Measurements from ENCODE around the gene JAKMIP1.
"Not testable (repeated sequence)": the region's sequence is repeated elsewhere in the genome, so short reads cannot be mapped to it uniquely, and the experiment has no call there.

The JAKMIP1 gene

DNA sequence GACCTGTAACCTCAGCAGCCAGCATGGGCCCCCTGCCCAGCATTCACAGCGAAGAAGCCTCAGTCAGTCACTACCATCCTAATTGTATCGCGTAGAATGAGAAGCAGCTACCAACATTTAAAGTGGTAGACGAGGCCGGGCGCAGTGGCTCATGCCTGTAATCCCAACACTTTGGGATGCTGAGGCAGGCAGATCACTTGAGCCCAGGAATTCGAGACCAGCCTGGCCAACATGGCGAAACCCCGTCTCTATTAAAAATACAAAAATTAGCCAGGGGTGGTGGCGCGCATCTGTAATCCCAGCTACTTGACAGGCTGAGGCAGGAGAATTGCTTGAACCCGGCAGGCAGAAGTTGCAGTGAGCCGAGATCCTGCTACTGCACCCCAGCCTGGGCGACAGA lies 59.3 kb downstream of the JAKMIP1 start:
- DNase-seq, result not testable (repeated sequence)

DNA sequence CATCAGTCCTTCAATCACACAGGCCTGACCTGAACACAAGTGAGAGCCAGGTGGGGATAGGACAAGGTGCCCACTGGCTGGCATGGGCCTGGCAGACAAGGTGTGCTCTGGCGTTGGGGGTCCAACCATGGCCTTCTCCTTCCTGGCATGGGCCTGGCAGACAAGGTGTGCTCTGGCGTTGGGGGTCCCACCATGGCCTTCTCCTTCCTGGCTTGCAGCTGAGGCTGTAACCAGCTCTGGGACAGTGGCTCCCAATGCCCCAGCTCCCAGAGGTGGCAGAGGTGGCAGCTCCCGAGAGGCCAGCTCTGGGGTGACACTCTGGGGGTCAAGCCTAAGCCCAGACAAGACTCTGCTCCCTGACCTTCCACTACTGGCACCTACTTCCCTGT lies 62.6 kb downstream of the JAKMIP1 start:
- no peak for DNase-seq

DNA sequence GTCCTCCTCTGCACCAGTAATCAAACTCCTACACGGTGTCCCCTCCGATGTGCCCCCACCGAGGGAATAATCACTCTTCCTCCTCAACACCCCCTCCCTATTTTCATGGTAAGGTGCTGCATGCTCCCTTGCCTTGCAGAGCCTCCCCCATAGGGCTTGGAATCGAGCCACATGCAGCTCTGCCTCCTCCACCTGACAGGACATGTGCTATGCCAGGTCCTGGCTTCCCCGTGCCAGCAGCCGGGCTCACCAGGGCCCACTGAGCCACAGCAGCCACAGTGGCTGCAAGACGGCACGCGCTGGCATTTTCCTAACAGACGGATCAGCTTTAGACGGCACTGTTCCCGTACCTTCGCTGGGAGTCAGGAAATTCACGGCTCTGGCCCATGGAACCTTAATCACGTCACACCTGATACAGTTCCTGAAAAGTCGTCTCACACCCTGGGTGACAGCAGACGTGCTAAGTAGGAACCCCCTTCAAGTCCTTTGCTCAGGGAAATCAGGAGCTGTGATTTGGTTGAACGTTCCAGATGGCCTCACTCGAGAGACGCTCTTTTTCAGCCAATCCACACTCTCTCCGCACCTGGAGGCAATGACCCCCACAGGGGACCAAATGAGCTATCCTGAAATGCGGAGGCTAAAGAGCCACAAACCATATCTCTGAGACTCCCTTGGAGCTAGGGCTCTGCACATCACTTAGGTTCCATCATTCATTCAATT lies 63.2 kb downstream of the JAKMIP1 start:
- DNase-seq, result no peak

DNA sequence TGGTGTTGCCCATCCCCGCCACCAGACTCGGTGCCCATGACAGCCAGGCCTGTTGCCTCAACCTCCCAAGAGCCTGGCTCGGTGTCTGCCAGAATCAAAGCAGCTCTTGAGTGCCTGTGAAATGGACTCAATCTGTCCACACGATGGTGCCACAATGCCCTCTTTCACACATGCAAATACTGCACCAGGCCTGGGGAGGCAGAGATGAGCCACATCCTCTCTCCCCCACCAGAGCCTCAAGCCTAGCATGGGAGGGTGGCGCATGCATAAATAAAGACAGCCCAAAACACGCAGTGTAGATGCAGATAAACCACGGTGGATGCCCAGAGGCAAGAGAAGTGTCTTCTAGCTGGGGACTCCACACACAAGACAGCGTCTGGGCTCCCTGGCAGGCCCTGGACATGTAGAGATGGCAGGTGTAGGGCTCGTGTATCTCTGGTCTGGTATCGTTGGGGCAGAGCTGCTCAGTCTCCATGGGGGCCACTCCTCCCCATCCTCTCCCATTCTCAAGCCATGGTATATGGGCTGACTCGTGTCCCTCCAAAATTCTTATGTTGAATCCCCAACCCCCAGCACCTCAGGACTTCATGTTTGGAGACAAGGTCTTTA lies 65.6 kb downstream of the JAKMIP1 start:
- DNase-seq, result no peak

DNA sequence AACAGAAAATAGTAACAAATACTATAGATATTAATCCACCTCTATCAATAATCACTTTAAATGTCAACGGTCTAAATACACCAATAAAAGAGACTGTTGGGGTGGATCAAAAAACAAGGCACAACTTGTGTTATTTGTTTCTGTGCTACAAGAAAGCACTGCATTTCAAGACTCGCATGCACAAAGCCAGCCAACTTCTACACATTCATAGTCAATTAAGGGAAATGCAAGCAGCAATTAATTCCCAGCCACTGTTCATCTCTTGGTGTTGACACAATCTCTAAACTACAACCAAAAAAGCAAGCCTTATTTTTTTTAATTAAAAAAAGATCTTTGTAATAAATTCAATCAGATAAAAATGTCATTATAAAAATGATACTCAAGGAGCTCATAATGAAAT lies 67.6 kb downstream of the JAKMIP1 start:
- no peak for DNase-seq

DNA sequence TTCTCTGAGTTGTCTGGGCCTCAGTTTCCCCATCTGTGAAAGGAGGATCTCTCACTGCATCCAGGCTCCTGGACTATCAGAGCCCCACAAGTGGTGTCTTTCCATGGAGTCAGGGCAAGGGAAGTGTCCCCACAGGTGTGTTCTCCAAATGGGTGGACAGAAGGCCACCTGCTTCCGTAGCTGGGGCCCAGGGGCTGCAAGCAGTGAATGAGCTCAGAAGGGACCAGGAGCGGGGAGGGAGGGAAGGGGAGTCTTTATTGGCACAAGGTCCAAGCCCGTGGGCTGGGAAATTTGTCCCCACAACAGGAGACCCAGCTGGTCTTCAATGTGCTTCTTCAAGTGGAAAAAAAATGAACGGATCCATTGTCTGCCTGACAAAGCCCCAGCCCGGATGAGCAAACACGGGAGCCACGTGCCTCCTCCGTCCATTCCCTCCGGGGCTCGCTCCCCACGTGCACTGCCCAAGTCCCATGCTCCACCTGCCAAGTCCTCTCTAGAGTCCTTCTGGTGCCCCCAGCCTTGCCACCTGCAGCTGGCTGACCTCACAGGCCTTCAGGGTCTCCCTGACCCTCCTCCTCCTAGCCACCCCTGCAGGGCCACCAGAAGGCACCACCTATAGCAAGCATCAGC lies 72.0 kb downstream of the JAKMIP1 start:
- no peak for DNase-seq

DNA sequence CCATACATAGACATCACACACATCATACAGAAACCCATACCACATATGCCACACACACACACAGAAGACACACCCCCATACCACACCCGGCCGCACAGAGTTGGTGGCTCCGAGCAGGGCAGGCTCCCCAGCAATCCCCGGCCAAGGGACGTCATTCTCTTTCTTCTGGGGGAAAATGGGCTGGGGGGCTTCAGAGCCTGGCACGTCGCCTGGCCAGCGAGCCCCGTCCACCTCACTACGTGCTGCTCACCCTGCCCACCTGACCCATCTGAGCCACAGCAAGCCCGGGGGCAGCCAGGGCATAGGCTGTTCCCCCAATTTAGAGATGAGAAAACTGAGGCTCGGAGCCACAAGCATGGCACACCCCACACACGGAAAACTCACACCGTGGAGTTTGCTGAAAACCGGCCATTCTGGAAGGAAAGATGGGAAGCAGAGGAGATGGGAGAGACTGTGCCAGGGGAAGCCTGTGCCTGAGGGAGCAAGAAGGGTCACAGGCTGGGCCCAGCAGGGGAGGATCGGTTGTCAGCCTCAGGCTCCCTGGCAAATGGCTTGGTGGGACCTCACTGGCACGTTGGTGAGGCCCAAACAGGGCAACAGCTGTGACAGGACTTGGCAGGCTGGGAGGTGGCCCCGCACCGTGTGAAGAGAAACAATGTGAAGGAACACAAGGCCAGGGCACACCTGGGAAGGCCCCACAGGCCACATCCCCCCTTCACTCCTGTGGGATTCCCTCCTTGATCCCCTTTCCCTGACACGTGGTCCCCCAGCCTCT lies 73.2 kb downstream of the JAKMIP1 start:
- DNase-seq, result no peak

DNA sequence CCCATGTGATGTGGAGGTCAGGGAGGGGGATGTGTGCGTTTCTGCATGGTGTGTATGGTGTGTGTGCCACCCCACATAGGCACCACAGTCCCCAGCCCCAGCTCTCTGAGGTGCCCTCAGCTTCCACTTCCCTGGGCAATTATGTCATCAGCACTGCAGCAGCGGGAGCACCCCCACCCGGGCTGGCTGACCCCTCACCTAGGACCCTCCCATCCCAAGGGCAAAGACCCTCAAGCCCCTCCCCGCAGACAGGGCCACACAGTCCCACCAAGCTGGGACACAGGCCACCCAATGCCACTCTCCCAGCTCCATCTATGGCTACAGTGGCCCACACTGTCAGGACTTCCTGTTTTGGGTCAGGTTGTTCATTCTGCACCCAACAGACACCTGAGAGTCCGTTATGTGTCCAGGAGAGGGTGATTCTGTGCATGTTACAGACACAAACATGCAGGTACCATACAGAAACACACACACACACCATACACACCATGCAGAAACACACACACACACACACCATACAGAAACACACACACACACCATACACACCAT lies 75.2 kb downstream of the JAKMIP1 start:
- DNase-seq, result no peak

DNA sequence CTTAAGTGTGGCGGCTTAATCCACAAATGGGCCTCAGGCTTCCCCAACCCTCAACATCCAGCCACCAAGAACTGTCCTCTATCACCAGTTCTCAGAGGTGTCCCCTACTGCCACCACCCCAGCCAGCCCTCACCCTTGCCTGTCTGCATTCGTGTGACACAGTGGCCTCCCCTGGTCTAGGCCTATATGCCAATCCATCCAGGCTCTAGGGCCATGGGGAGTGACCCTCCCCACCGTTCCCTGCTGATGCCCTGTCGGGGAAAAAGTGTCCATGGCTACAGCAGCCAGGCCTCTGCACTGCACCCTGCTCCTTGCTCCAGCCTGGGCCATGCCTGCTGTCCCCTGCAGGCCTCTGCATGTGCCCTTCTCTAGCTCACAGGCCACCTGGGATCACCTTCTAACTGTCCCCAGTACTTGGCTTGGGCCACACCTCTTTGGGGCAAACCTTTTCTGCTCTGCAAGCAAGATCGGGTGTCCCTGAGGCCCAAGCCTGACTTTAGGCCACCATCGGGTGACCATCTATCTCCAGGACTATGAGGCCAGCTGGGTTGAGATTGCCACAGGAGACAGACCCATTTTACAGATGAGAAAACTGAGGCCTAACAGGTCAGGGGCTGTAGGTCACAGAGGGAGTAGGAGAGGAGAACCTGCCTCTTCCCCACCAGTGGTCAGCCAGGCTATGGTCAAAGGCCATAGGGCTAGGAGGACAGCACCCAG lies 75.8 kb downstream of the JAKMIP1 start:
- DNase-seq, result no peak

DNA sequence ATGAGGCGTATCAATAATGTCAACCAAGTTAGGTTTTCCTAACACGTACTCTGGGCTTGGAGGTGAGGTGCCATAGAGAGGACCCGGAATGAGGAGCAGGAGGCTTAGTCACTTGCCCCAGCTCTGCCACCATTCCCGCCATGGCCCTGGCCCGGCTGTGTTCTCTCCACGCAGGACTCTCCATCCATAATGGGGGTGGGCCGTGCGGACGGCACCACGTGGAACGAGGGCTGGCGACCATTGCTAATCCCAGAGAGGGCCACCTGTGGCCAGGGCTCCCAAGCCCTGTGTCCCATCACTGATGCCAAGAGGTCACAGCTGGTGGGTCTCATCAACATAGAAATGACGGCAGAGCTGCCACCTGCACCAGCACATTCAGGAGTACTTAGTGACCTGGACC lies 76.4 kb downstream of the JAKMIP1 start:
- no peak for DNase-seq

DNA sequence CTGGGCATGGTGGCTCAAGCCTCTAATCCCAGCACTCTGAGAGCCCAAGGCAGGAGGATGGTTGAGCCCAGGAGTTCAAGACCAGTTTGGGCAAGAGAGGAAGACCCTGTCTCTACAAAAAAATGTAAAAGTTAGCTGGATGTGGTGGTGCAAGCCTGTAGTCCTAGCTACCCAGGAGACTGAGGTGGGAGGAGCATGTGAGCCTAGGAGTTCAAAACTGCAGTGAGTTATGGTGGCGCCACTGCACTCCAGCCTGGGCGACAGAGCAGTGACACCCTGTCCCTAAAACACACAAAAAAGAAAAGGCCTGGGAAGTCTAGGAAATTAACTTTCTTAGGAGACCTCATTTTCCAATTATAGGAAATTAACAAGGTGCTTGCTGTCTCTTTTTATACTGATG lies 76.8 kb downstream of the JAKMIP1 start:
- DNase-seq, result no peak

DNA sequence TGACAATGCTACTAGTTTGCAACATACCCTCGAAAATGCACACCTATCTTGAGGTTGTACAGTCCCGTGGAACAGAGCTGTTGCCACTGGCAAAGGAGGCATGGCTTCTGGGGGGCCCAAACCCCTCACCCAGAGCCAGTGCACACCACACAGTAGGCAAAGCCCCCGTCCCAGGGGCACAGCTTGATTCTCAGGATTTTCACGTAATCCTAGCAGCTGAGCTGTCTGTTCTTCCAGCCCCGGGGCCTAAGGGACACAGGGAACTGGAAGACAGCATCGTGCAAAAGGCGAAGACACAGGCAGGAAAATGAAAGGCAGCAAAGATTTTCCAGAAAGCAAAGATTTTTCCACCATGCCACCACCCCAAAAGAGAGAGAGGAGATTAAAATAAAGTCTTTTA lies 77.2 kb downstream of the JAKMIP1 start:
- DNase-seq, result no peak

DNA sequence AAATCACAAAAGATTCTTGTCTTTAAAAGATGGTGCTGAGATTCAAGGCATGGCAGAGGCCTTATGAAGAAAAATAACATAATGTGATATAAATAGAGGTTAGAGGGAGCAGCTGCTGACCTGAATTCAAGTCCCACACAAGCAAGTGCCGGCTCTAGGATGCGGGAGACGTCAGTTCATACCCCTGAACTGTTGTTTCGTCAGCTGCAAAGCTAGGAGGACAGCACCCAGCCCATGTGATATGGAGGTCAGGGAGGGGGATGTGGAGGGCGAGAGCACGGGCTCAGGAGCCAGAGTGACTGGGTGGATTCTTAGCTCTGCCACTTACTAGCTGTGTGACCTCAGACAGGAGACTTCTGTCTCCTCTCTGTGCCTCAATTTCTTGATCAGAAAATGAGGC lies 77.9 kb downstream of the JAKMIP1 start:
- no peak for DNase-seq

DNA sequence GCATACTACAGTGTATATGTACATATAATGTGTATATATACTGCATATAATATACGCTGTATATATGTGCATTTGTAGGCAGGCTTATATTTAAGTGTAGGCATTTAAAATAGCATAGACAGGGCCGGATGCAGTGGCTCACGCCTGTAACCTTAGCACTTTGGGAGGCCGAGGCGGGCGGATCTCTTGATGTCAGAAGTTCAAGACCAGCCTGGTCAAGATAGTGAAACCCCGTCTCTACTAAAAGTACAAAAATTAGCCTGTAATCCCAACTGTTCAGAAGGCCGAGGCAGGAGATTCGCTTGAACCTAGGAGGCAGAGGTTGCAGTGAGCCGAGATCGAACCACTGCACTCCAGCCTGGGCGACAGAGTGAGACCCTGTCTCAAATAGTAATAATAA lies 78.4 kb downstream of the JAKMIP1 start:
- DNase-seq, result no peak

DNA sequence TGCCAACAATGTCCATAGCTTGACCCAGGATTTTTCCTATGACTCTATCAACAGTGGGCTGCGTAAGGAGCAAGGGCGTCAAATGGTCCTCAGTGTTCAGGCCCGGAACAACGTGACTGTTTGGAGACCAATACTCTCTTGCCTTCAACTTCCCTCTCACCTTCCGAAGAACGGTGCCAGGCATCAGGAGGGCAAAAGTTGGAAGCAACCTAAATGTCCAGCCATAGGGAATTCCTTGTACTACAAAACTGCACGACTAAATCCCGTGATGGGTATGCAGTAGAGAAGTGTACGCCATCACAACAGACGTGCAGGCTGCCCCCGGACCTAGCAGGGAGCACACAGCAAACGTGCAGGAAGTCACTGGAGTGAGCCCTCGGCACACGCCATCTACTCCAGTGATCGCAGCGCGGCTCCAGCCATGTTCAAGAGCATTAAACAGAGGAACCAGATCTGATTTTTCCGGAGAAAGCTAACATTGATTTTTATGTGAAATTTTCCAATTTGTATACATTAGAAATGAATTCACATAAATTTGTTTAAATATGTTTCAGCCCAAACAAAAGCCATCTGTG lies 79.0 kb downstream of the JAKMIP1 start:
- DNase-seq, result no peak

DNA sequence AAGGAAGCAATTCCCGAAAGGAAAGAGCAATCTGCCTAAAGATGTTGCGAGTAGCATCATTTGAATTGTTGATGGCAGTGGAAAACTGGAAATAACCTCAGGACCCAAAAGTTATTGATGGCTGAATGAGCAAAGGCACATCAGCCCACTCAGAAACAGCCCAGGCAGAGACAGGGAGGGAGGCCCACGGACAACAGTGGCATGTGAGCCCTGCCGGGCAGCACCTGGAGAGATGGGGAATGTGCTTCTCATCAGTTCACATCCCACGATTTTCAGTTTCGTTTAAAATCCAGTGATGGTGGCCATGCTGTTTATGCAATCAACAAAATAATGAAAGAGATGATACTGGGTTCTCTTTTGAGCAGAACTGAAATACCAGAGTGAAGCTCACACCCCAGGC lies 80.0 kb downstream of the JAKMIP1 start:
- no peak for DNase-seq

DNA sequence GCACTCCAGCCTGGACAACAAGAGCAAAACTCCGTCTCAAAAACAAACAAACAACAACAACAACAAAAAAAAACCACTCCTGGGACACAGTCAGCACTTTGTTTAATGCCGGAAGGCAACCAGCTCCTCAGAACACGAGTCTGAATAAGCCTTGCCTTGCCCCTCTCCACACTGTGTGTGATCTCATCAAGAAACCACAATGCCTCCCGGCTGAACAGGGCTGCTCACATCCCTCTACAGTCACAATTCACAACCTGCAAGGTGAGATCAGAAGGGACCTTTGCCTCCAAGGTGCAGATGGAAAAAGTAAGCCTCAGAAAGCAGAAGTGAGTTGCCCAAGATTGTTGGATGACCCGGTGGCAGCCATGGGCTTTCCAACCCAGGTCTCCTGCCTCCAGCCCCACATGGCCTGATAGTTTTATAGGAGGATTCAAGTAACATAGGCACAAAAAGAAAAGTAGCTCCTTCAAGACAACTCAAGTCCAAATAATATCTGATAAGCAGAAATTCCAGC lies 80.8 kb downstream of the JAKMIP1 start:
- DNase-seq, result no peak

DNA sequence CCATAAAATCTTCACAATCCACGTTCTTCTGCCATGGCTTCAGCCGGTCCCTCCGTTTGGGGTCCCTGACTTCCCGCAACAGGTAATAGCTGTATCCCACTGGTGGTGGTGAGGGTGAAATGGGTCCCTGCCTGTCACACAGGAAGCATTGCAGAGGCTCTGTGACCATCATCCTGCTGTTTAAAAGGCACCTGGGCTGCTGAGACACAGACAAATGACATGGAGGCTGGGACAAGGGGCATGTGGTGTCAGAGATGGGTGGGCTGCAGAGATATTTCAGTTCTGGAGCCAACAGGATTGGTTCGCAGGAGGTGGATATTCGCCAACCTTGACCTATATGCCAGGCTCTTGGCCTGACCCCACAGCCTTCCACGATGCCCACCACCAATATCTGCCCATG lies 82.1 kb downstream of the JAKMIP1 start:
- DNase-seq, result no peak

DNA sequence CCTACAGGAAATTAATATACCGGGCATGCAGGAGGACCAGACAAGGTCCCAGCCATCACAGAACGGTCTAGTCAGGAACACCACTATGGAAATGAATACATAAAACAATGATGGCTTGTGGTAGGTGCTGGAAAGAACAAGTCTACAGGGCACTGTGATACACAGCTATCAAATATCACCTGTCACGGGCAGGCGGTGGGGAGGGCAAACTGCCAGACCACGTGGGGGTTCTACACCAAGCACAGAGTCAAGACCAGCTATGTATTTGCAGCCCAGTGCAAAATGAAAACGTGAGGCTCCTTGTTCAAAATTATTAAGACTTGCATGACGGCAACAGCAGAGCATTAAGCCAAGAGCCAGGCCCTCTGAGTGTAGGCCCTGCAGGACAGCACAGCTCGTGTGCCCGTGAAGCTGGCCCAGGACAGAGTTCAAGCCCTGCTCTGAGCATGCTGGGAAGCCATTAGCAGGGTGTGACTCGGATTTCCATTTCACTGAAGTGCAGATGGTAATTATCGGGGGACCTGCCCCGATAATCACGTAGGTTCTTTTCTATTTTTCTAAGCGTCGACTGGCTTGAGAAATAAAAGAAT lies 83.6 kb downstream of the JAKMIP1 start:
- DNase-seq, result no peak

DNA sequence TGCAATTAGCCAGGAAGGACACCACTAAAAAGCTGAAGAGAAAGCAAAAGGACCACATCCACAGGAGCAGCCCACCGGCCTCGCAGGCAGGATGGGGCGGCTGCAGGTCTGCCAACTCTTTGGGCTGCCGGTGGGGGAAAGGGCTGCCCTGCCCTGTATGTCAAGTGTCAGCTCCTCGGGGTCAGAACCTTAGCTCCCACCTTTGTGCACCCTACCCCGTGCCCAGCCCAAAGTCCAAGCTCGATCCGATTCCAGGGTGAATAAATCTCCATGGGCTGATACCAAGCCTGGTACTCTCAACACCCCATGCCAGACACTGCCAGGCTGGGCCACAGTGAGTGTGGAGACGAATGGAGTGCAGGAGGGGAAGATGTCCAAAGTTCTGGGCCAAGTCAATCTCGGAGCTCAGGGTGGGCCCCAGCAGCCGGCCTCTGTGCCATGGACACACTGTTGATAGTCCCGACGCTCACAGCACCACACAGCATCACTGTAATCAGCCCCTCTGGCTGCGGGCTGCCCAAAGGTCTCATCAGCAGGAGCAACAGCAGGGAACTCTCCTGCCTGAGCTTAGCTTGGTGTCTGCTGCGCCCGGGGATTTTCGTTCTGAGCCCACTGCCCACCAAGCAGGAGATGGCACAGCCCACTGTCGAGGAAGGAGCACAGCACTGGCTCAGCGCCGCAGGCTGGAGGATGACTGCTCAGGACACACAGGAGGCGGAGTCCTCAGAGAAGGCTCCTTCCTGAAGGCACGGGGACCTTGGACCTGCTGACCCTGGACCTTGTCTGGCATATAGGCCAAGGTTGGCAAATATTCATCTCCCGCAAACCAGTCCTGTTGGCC lies 84.4 kb downstream of the JAKMIP1 start:
- DNase-seq, result no peak

DNA sequence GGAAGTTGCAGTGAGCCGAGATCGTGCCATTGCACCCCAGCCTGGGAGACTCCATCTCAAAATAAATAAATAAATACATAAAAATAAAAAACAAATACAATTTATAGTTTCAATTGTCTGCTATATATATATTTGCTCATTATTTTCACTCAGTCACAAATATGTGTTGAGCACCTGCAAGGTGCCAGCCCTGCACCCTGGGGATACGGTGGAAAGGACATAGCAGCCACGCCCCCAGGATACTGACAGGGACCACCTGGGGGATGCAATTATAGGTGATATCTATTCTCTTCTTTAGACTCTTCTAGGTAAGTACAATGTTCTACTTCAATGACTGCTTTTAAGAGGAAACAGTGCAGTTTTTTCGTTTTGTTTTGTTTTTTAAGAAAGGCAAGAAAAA lies 85.0 kb downstream of the JAKMIP1 start:
- no peak for DNase-seq
